CD14-positive monocyte (primary cell): ENCODE measurements around the gene SLC6A15. TPM values are rescaled to one million over a fixed set of nuclear protein-coding genes. Genes with fewer than 3 reads are reported as not detected.

ENCODE experiments used
- DNase-seq, 3 donors: peaks; one replicate each; pipeline ENCODE4 v3.0.0-alpha.2; 2011 to 2022
- H2AFZ ChIP-seq: 2 replicates; pipeline ENCODE4 v1.6.0; 2012; ENCODE audit warnings: mild to moderate bottlenecking, low read depth, low read length, inconsistent platforms; ENCODE audit not compliant: insufficient read depth, poor library complexity, severe bottlenecking
- H3K27ac ChIP-seq, 2 donors: 1 replicate in 1 of 2; 2 replicates in 1 of 2; pipeline ENCODE4 v1.5.1; 2012 to 2013; ENCODE audit warnings: low read length in 2 of 2, control low read depth in 1 of 2, inconsistent platforms in 1 of 2, low read depth in 1 of 2, mild to moderate bottlenecking in 1 of 2
- H3K27me3 ChIP-seq, 2 donors: one replicate each; pipeline versions ENCODE4 v1.6.0 to v1.6.1; 2011 to 2013; ENCODE audit warnings: low read length in 2 of 2; ENCODE audit not compliant: control insufficient read depth in 2 of 2, insufficient read depth in 2 of 2
- H3K36me3 ChIP-seq, 2 donors: replicated peaks in 1 of 2; 1 replicate in 1 of 2; 2 replicates in 1 of 2; pipeline versions ENCODE4 v1.5.1 to v1.6.1; 2012 to 2013; ENCODE audit warnings: low read length in 2 of 2, control low read depth in 1 of 2, inconsistent platforms in 1 of 2, mild to moderate bottlenecking in 1 of 2; ENCODE audit not compliant: insufficient read depth in 2 of 2, control insufficient read depth in 1 of 2
- H3K4me1 ChIP-seq, 2 donors: 1 replicate in 1 of 2; 2 replicates in 1 of 2; pipeline versions ENCODE4 v1.5.1 to v1.6.1; 2012 to 2013; ENCODE audit warnings: low read length in 2 of 2, control low read depth in 1 of 2, inconsistent platforms in 1 of 2, mild to moderate bottlenecking in 1 of 2, moderate library complexity in 1 of 2; ENCODE audit not compliant: insufficient read depth in 2 of 2, control insufficient read depth in 1 of 2
- H3K4me2 ChIP-seq: replicated peaks from 2 replicates; pipeline ENCODE3; 2012; ENCODE audit warnings: low read length, moderate library complexity, mild to moderate bottlenecking; ENCODE audit not compliant: poor library complexity, severe bottlenecking; ENCODE audit errors: extremely low read depth
- H3K4me3 ChIP-seq, 3 experiments: fragments of 200-600 bp in 1 of 3; sonication (generic) in 1 of 3; replicated peaks in 1 of 3; 1 replicate in 2 of 3; 2 replicates in 1 of 3; pipeline ENCODE4 v1.5.1; 2011 to 2013; ENCODE audit warnings: low read length in 3 of 3, mild to moderate bottlenecking in 3 of 3, control low read depth in 2 of 3, low read depth in 2 of 3, inconsistent platforms in 1 of 3, moderate library complexity in 1 of 3
- H3K79me2 ChIP-seq: 2 replicates; pipeline ENCODE4 v1.6.0; 2012; ENCODE audit warnings: mild to moderate bottlenecking, control low read depth, inconsistent platforms, low read length, moderate library complexity; ENCODE audit not compliant: insufficient read depth
- H3K9ac ChIP-seq: 2 replicates; pipeline ENCODE4 v1.6.0; 2017; ENCODE audit warnings: low read length, mild to moderate bottlenecking; ENCODE audit not compliant: insufficient read depth, poor library complexity, severe bottlenecking
- H3K9me3 ChIP-seq, 2 donors: replicated peaks in 1 of 2; 1 replicate in 1 of 2; 2 replicates in 1 of 2; pipeline versions ENCODE4 v1.5.1 to v1.6.1; 2012 to 2013; ENCODE audit warnings: low read length in 2 of 2, control low read depth in 1 of 2; ENCODE audit not compliant: control insufficient read depth in 1 of 2, insufficient read depth in 1 of 2
- H4K20me1 ChIP-seq: 2 replicates; pipeline ENCODE4 v1.6.0; 2012; ENCODE audit warnings: mild to moderate bottlenecking, low read length, control low read depth, moderate library complexity; ENCODE audit not compliant: insufficient read depth
- H3K27ac Mint-ChIP-seq, 7 donors: one replicate each; pipeline ENCODE4 v1.8.0; 2020; ENCODE audit warnings: mild to moderate bottlenecking in 7 of 7, mixed read lengths in 7 of 7, moderate library complexity in 6 of 7, inconsistent platforms in 2 of 7
- H3K27me3 Mint-ChIP-seq, 3 donors: one replicate each; pipeline ENCODE4 v1.8.0; 2021 to 2022; ENCODE audit warnings: low read depth in 3 of 3, mild to moderate bottlenecking in 3 of 3, mixed read lengths in 3 of 3, moderate library complexity in 3 of 3, inconsistent platforms in 1 of 3
- H3K36me3 Mint-ChIP-seq, 2 donors: one replicate each; pipeline ENCODE4 v1.8.0; 2020; ENCODE audit warnings: mixed read lengths in 2 of 2, inconsistent platforms in 1 of 2, mild to moderate bottlenecking in 1 of 2
- H3K4me1 Mint-ChIP-seq: one replicate; pipeline ENCODE4 v1.8.0; 2020; ENCODE audit warnings: mild to moderate bottlenecking, mixed read lengths
- H3K4me3 Mint-ChIP-seq, 2 donors: one replicate each; pipeline ENCODE4 v1.8.0; 2020; ENCODE audit warnings: mild to moderate bottlenecking in 2 of 2, mixed read lengths in 2 of 2, moderate library complexity in 1 of 2
- H3K9me3 Mint-ChIP-seq, 7 donors: one replicate each; pipeline ENCODE4 v1.8.0; 2020 to 2022; ENCODE audit warnings: mixed read lengths in 7 of 7, mild to moderate bottlenecking in 6 of 7, moderate library complexity in 6 of 7, inconsistent platforms in 2 of 7
- WGBS: methylation state at CpG from one replicate; pipeline ENCODE4 v1.1.5; 2013; ENCODE audit warnings: missing lambda C conversion rate; ENCODE audit not compliant: insufficient coverage; 5-methylcytosine and 5-hydroxymethylcytosine counted together
- intact Hi-C, 2 donors: fragments of 100-400 bp; cut with micrococcal nuclease; formaldehyde crosslinking; loops; one replicate each; pipeline versions ENCODE4 v1.15.0 to v1.15.1; 2023
- polyA plus RNA-seq, 3 donors: library from polyadenylated mRNA; depleted of rRNA in 1 of 3; unstranded in 2 of 3; stranded (reverse) in 1 of 3; fragments of 300-500 nt in 2 of 3; fragments of >200 nt in 1 of 3; fragmentation: Illumina TruSeq in 2 of 3; gene quantifications; 1 replicate in 2 of 3; 2 replicates in 1 of 3; pipeline ENCODE4 v1.2.3, GENCODE V29; 2012 to 2021
- small RNA-seq: library from RNA; depleted of rRNA; stranded (forward); fragments of <200 nt; gene quantifications from one replicate; pipeline ENCODE3, GENCODE V24; 2012; ENCODE audit warnings: low read depth; ENCODE audit not compliant: insufficient read length
- TF ChIP-seq, protein P1 (sequence below): fragments of 200-600 bp; IDR thresholded peaks from one replicate; pipeline ENCODE4 v1.8.0; 2022; ENCODE audit warnings: antibody characterized with exemption, mild to moderate bottlenecking

SLC6A15 gene
- polyA plus RNA-seq, 3 donors = not detected

DNA sequence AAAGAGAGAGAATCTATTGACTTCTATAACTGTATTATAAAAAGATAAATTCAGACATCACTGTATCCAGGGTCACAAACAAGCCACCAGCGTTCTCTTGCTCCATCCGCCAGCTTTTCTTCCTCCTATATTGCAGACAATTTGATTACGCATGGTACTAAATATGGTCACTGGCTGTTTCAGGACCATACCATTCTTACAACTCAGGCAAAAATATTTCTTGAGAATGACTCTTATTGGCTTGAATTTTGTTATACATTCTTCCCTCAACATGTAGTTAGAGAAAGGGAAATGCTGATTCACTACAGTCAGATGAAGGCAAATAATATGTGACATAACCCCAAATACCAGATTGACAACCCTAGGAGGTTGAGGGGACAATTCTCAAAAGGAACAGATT is 101.3 kb downstream of the SLC6A15 start:
- peaks cover 0 to 2% (median 0%) of the 10 kb centered on the region in 3 donors for H3K27me3 Mint-ChIP-seq
- H3K9me3 Mint-ChIP-seq = peaks cover 0 to 3% (median 0%) of the 10 kb centered on the region in 7 donors
- TF ChIP-seq, protein P1, sequence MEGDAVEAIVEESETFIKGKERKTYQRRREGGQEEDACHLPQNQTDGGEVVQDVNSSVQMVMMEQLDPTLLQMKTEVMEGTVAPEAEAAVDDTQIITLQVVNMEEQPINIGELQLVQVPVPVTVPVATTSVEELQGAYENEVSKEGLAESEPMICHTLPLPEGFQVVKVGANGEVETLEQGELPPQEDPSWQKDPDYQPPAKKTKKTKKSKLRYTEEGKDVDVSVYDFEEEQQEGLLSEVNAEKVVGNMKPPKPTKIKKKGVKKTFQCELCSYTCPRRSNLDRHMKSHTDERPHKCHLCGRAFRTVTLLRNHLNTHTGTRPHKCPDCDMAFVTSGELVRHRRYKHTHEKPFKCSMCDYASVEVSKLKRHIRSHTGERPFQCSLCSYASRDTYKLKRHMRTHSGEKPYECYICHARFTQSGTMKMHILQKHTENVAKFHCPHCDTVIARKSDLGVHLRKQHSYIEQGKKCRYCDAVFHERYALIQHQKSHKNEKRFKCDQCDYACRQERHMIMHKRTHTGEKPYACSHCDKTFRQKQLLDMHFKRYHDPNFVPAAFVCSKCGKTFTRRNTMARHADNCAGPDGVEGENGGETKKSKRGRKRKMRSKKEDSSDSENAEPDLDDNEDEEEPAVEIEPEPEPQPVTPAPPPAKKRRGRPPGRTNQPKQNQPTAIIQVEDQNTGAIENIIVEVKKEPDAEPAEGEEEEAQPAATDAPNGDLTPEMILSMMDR = no peak
- intact Hi-C loops = no loop called here
- DNase-seq = no peak
- no peak overlapping the region for H3K4me3 Mint-ChIP-seq
- no peaks in the 10 kb centered on the region for H3K4me1 Mint-ChIP-seq
- H3K4me3 ChIP-seq = no peak overlapping the region
- no peaks in the 10 kb centered on the region for H4K20me1 ChIP-seq
- H3K36me3 Mint-ChIP-seq = no peaks in the 10 kb centered on the region
- H3K4me1 ChIP-seq = no peaks in the 10 kb centered on the region
- no peak overlapping the region for H3K4me2 ChIP-seq
- H3K27me3 ChIP-seq = no peaks in the 10 kb centered on the region
- H3K79me2 ChIP-seq = no peaks in the 10 kb centered on the region
- H3K9me3 ChIP-seq = no peaks in the 10 kb centered on the region
- H3K27ac ChIP-seq = no peak overlapping the region
- no CpG with 5 or more reads among the region's 3 CpGs for WGBS
- H3K9ac ChIP-seq = no peak overlapping the region
- no peak overlapping the region for H3K27ac Mint-ChIP-seq
- H2AFZ ChIP-seq = no peak overlapping the region
- H3K36me3 ChIP-seq = no peaks in the 10 kb centered on the region

DNA sequence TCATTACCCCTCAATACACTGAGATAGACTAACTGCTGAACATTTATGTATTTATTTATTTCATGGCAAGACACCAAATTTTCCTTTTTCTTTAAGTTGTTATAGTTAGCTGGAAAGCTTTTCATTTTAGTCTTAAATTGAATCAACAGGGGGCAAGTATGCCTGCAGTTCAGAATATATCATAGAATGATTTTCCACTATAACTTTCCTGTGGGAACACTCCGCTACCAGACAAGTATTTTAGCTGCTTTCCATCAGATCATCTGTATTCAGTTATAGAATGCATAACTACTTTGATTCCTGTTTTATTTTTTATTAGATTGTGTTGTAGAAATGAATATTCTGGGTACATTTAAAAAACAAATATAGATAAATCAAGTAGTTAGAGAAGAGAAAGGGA is 102.0 kb downstream of the SLC6A15 start:
- no peak overlapping the region for H3K27ac Mint-ChIP-seq
- H3K4me3 Mint-ChIP-seq = no peak overlapping the region
- H3K4me1 Mint-ChIP-seq = no peaks in the 10 kb centered on the region
- TF ChIP-seq, protein P1 = no peak
- no peaks in the 10 kb centered on the region for H3K27me3 ChIP-seq
- H3K9ac ChIP-seq = no peak overlapping the region
- H3K79me2 ChIP-seq = no peaks in the 10 kb centered on the region
- H3K9me3 Mint-ChIP-seq = peaks cover 0 to 7% (median 0%) of the 10 kb centered on the region in 7 donors
- no peaks in the 10 kb centered on the region for H3K36me3 Mint-ChIP-seq
- H4K20me1 ChIP-seq = no peaks in the 10 kb centered on the region
- no peak overlapping the region for H2AFZ ChIP-seq
- no peaks in the 10 kb centered on the region for H3K4me1 ChIP-seq
- H3K36me3 ChIP-seq = no peaks in the 10 kb centered on the region
- peaks cover 0 to 2% (median 0%) of the 10 kb centered on the region in 3 donors for H3K27me3 Mint-ChIP-seq
- intact Hi-C loops = no loop called here
- no peaks in the 10 kb centered on the region for H3K9me3 ChIP-seq
- no peak overlapping the region for H3K4me2 ChIP-seq
- H3K4me3 ChIP-seq = no peak overlapping the region
- H3K27ac ChIP-seq = no peak overlapping the region
- no CpG with 5 or more reads among the region's 1 CpG for WGBS
- DNase-seq = no peak

Small RNA genes within 50 kb of the gene (small RNA-seq; reads per million reads assigned to genes)
- not detected for gene AC128657.1

Other genes starting within 250 kb of the SLC6A15 start
- not detected for gene TSPAN19, start 123.5 kb upstream of the SLC6A15 start, polyA plus RNA-seq
- not detected for gene LRRIQ1, start 123.6 kb upstream of the SLC6A15 start, polyA plus RNA-seq